ENCODE results near the gene CYP3A4.
"Not testable (repeated sequence)": the region's sequence is repeated elsewhere in the genome, so short reads cannot be mapped to it uniquely, and the experiment has no call there.

The CYP3A4 gene

DNA sequence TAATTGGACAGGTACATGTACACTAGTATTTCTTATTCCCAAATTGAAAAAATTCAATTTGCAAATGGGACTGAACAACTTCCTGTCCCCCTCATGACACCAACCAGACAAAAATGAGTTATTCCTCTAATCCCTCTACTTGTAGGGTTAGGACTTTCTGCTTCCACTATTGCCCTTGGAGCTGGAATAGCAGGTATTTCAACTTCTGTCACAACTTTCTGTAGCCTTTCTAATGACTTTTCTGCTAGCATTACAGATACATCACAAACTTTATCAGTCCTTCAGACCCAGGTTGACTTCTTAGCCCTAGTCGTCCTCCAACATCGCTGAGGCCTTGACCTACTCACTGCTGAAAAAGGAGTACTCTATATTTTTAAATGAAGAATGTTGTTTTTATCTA is 55.4 kb downstream of the CYP3A4 start:
- no peaks in the 10 kb centered on the region for H4K20me1 ChIP-seq (ENCODE audit: insufficient read depth)
- H3K27ac ChIP-seq, result no peak overlapping the region
- H3K4me3 ChIP-seq (IDR thresholded peaks at IDR 0.05; ENCODE audit: insufficient read depth, low read depth, low read length), result no peak overlapping the region

DNA sequence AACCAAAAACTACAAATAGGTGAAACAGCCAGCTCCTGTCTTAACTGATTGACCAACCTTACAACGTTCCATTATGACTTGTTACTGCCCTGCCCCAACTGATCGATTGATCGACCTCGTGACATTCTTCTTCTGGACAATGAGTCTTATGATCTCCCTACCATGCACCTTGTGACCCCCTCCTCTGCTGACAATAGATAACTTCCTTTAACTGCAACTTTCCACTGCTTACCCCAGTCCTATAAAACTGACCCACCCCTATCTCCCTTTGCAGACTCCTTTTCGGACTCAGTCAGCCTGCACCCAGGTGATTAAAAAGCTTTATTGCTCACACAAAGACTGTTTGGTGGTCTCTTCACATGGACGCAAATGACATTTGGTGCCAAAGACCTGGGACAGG is 60.8 kb downstream of the CYP3A4 start:
- H2AFZ ChIP-seq (ENCODE audit: low read depth); H3K4me2 ChIP-seq; H3K27me3 ChIP-seq (ENCODE audit: insufficient read depth, low read depth); H3K79me2 ChIP-seq (ENCODE audit: insufficient read depth, low read depth); H3K4me3 ChIP-seq (IDR thresholded peaks at IDR 0.05; ENCODE audit: insufficient read depth, low read depth, low read length); H3K9ac ChIP-seq; H3K27ac ChIP-seq; H4K20me1 ChIP-seq (ENCODE audit: insufficient read depth); H3K36me3 ChIP-seq (ENCODE audit: insufficient read depth): not testable (repeated sequence)
- peaks cover 32% of the 10 kb centered on the region for H3K4me1 ChIP-seq (ENCODE audit: low read depth, poor library complexity, severe bottlenecking)

More for the DNA sequence above, 55.4 kb downstream of the CYP3A4 start:
- Histone ChIP-seq H3K9ac (no peak overlapping the region), H3K36me3 (ENCODE audit: insufficient read depth) (no peaks in the 10 kb centered on the region), H3K79me2 (ENCODE audit: insufficient read depth, low read depth) (no peaks in the 10 kb centered on the region), H3K4me2 (no peak overlapping the region), H3K27me3 (ENCODE audit: insufficient read depth, low read depth) (no peaks in the 10 kb centered on the region), H2AFZ (ENCODE audit: low read depth) (no peak overlapping the region), H3K4me1 (ENCODE audit: low read depth, poor library complexity, severe bottlenecking) (no peaks in the 10 kb centered on the region)
- TF ChIP-seq, protein P1, sequence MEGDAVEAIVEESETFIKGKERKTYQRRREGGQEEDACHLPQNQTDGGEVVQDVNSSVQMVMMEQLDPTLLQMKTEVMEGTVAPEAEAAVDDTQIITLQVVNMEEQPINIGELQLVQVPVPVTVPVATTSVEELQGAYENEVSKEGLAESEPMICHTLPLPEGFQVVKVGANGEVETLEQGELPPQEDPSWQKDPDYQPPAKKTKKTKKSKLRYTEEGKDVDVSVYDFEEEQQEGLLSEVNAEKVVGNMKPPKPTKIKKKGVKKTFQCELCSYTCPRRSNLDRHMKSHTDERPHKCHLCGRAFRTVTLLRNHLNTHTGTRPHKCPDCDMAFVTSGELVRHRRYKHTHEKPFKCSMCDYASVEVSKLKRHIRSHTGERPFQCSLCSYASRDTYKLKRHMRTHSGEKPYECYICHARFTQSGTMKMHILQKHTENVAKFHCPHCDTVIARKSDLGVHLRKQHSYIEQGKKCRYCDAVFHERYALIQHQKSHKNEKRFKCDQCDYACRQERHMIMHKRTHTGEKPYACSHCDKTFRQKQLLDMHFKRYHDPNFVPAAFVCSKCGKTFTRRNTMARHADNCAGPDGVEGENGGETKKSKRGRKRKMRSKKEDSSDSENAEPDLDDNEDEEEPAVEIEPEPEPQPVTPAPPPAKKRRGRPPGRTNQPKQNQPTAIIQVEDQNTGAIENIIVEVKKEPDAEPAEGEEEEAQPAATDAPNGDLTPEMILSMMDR (conservative IDR thresholded peaks at IDR 0.05; ENCODE audit: low read depth, low read length), result no peak

DNA sequence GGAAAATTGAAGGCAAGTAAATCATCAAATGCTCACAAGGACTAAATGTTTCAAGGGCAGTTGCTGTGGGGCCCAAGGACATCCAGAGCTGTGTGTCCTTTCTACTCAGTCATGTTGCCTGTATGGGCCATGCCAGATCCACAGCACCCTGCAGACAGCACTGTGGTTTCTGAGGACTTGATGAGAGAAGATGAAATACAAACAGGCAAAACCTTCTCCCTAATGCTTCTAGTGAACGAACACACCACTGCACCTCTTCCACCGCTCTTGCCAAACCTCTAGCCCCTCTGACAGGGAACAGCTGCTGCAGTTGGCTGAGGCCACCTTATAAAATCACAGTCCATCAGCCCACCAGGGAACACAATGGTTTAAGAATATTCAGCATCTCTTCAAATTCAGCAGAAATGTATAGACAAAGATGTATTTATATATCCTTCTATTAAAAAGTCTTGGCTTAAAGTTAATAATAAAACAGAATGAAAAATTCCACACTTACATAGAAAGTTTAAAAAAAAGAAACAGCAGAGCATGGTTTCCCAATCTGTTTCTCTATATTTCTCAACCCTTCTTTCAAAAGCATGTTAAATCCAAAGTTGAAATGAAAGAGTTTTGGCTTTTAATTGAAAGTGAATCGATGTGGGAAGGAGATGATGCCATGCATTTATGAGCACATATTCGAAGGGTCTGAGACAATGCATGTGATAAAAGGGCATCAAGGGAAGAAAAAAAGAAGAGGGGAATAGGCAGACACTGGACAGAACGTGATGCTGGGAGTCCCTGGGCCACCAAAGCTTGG is 63.0 kb downstream of the CYP3A4 start:
- Histone ChIP-seq H3K36me3 (ENCODE audit: insufficient read depth) (no peaks in the 10 kb centered on the region), H2AFZ (ENCODE audit: low read depth) (0 out of 2 replicates have a peak overlapping the region, but pooled peaks have one; percentile 0), H3K27ac (peak overlapping the region; percentile 7; the same call in 1 of the 2 replicates), H3K4me2 (peak overlapping the region; percentile 23), H3K9ac (no peak overlapping the region), H4K20me1 (ENCODE audit: insufficient read depth) (no peaks in the 10 kb centered on the region), H3K4me3 (IDR thresholded peaks at IDR 0.05; ENCODE audit: insufficient read depth, low read depth, low read length) (no peak overlapping the region), H3K27me3 (ENCODE audit: insufficient read depth, low read depth) (no peaks in the 10 kb centered on the region), H3K4me1 (ENCODE audit: low read depth, poor library complexity, severe bottlenecking) (peaks cover 32% of the 10 kb centered on the region), H3K79me2 (ENCODE audit: insufficient read depth, low read depth) (no peaks in the 10 kb centered on the region)
- TF ChIP-seq, protein P1 (conservative IDR thresholded peaks at IDR 0.05; ENCODE audit: low read depth, low read length), result no peak

DNA sequence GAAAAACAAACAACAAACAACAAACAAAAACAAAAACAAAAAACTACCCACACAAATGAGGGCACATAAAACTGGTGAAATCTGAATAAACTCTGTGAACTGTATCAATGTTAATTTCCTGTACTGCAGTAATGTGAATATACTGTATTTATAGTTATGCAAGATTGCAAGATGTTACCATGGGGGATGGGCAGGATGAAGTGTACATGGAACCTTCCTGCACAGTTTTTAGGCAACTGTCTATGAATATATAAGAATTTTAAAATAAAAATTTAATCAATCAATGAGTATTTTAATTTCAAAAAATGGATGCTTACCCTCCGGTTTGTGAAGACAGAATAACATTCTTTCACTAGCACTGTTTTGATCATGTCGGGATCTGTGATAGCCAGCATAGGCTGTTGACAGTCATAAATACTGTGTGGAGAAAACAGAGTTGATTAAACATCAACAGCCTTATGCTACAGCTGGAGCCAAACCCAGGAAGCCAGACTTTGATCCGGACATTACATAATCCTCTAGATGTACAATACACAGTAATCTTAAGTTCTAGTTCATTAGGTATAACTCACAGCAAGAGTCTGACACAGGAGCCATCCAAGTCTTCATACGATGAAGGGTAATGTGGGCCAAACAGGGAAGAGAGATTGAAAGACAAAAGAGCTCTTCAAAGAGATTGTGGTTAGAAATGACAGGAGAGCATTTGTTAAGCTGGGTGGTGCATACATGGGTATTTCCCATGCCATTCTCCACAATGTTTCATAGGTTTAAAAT is 63.8 kb downstream of the CYP3A4 start:
- no peaks in the 10 kb centered on the region for H3K79me2 ChIP-seq (ENCODE audit: insufficient read depth, low read depth)
- no peaks in the 10 kb centered on the region for H4K20me1 ChIP-seq (ENCODE audit: insufficient read depth)
- H3K4me3 ChIP-seq (IDR thresholded peaks at IDR 0.05; ENCODE audit: insufficient read depth, low read depth, low read length), result no peak overlapping the region
- TF ChIP-seq, protein P1 (conservative IDR thresholded peaks at IDR 0.05; ENCODE audit: low read depth, low read length), result no peak
- H3K27ac ChIP-seq, result peak overlapping the region; percentile 7; the same call in 1 of the 2 replicates
- 0 out of 2 replicates have a peak overlapping the region, but pooled peaks have one; percentile 0 for H2AFZ ChIP-seq (ENCODE audit: low read depth)
- no peak overlapping the region for H3K9ac ChIP-seq
- H3K36me3 ChIP-seq (ENCODE audit: insufficient read depth), result no peaks in the 10 kb centered on the region
- H3K4me1 ChIP-seq (ENCODE audit: low read depth, poor library complexity, severe bottlenecking), result peaks cover 32% of the 10 kb centered on the region
- H3K27me3 ChIP-seq (ENCODE audit: insufficient read depth, low read depth), result no peaks in the 10 kb centered on the region
- H3K4me2 ChIP-seq, result peak overlapping the region; percentile 23; the same call in 1 of the 2 replicates

Measured in KMS-11 (cell line).